GM23248 (cell line): Measurements from ENCODE around the gene SLC22A2. TPM values are rescaled to one million over a fixed set of nuclear protein-coding genes. Genes with fewer than 3 reads are reported as not detected.

Experiments
- DNase-seq: peaks from one replicate; pipeline ENCODE4 v3.0.0-alpha.2; 2015
- H2AFZ ChIP-seq: fragments of 200-600 bp; sonication (generic); 2 replicates; pipeline ENCODE4 v1.6.1; 2016; ENCODE audit warnings: antibody characterized with exemption
- H3F3A ChIP-seq: fragments of 200-600 bp; sonication (generic); 2 replicates; pipeline ENCODE4 v1.6.1; 2016; ENCODE audit warnings: mild to moderate bottlenecking, antibody characterized with exemption, mixed run types; ENCODE audit not compliant: insufficient read depth
- H3K27ac ChIP-seq: fragments of 200-600 bp; sonication (generic); 2 replicates; pipeline ENCODE4 v1.5.1; 2016; ENCODE audit warnings: mild to moderate bottlenecking
- H3K27me3 ChIP-seq: fragments of 200-600 bp; sonication (generic); replicated peaks from 2 replicates; pipeline ENCODE4 v1.6.1; 2016; ENCODE audit warnings: mild to moderate bottlenecking; ENCODE audit not compliant: insufficient read depth
- H3K36me3 ChIP-seq: fragments of 200-600 bp; sonication (generic); 2 replicates; pipeline ENCODE4 v1.6.1; 2016; ENCODE audit warnings: low read depth, mild to moderate bottlenecking
- H3K4me1 ChIP-seq: fragments of 200-600 bp; sonication (generic); 2 replicates; pipeline ENCODE4 v1.6.1; 2016; ENCODE audit warnings: mild to moderate bottlenecking; ENCODE audit not compliant: insufficient read depth
- H3K4me2 ChIP-seq: fragments of 200-600 bp; sonication (generic); one replicate; pipeline ENCODE4 v1.6.1; 2016; ENCODE audit warnings: mild to moderate bottlenecking; ENCODE audit not compliant: unreplicated experiment
- H3K4me3 ChIP-seq: fragments of 200-600 bp; sonication (generic); 2 replicates; pipeline ENCODE4 v1.5.1; 2016; ENCODE audit warnings: mild to moderate bottlenecking
- H3K79me2 ChIP-seq: fragments of 200-600 bp; sonication (generic); 2 replicates; pipeline ENCODE4 v1.6.1; 2016; ENCODE audit warnings: mild to moderate bottlenecking; ENCODE audit not compliant: insufficient read depth
- H3K9ac ChIP-seq: fragments of 200-600 bp; sonication (generic); 2 replicates; pipeline ENCODE4 v1.6.1; 2016; ENCODE audit warnings: mild to moderate bottlenecking
- H3K9me2 ChIP-seq: fragments of 200-600 bp; sonication (generic); 2 replicates; pipeline ENCODE4 v1.6.1; 2016; ENCODE audit warnings: mixed run types, mild to moderate bottlenecking, moderate library complexity; ENCODE audit not compliant: insufficient read depth
- H3K9me3 ChIP-seq: fragments of 200-600 bp; sonication (generic); one replicate; pipeline ENCODE4 v1.6.1; 2017; ENCODE audit warnings: low read depth
- H4K20me1 ChIP-seq: fragments of 200-600 bp; sonication (generic); 2 replicates; pipeline ENCODE4 v1.6.0; 2016; ENCODE audit not compliant: insufficient read depth
- EZH2 ChIP-seq: fragments of 200-600 bp; sonication (generic); IDR thresholded peaks from 2 replicates; pipeline ENCODE4 v1.6.1; 2018; ENCODE audit warnings: antibody characterized with exemption, mild to moderate bottlenecking; ENCODE audit not compliant: insufficient read depth, poor library complexity, severe bottlenecking
- EZH2phosphoT487 ChIP-seq: fragments of 200-600 bp; sonication (generic); IDR thresholded peaks from 2 replicates; pipeline ENCODE4 v1.6.1; 2018; ENCODE audit warnings: antibody characterized with exemption, moderate library complexity, mild to moderate bottlenecking, low read depth; ENCODE audit not compliant: insufficient read depth
- WGBS, 2 experiments: methylation state at CpG; one replicate each; pipeline ENCODE4 v1.1.6; 2015 to 2017; ENCODE audit warnings: low lambda C conversion rate in 2 of 2, low coverage in 1 of 2; ENCODE audit errors: missing lambda C conversion rate in 2 of 2; 5-methylcytosine and 5-hydroxymethylcytosine counted together
- in situ Hi-C: fragments of 300-500 bp; cut with MboI; formaldehyde crosslinking; loops from 2 replicates; pipeline ENCODE4 v1.15.0; 2020
- polyA plus RNA-seq: library from polyadenylated mRNA; unstranded; fragments of >200 nt; fragmentation: Nextera tagmentation; extraction: Ambion mirVana; gene quantifications from 2 replicates; pipeline ENCODE4 v1.2.1, GENCODE V29; 2016
- total RNA-seq: library from RNA; depleted of rRNA; stranded (reverse); fragments of >200 nt; shearing (Covaris generic); gene quantifications from 2 replicates; pipeline ENCODE4 v1.2.3, GENCODE V29; 2014

SLC22A2 gene
- total and polyA plus RNA-seq, 2 experiments from 2014 or later, result not detected

DNA sequence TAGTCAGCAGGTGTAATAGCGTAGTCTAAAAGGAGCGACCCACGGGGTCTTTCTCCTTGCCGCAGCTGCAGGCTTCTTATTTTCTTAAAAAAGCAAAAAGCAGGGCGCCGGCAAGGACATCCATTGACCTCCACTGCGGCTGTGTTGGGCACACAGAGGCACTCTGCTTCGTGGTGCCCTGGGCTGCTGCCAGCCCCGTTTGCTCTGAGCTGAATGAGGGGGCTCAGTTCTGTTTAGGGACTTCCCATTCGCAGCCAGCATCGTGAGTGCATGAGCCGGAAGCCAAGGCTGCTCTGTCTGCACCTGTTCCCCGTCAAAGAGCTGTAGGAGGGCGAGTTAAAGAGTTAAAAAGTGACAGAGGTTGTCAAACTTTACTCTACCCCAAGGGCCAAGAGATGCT, 1.7 kb upstream of the SLC22A2 start:
- H2AFZ ChIP-seq, result no peak overlapping the region
- DNase-seq, result no peak
- no peak overlapping the region for H3K27ac ChIP-seq
- 58 to 68% methylated on average over 14 of the region's 14 CpGs for WGBS, 2 experiments
- H3K27me3 ChIP-seq, result no peaks in the 10 kb centered on the region
- H3K4me2 ChIP-seq, result no peak overlapping the region
- no peaks in the 10 kb centered on the region for H3K4me1 ChIP-seq
- no peak overlapping the region for H3K9ac ChIP-seq
- no peak overlapping the region for H3K4me3 ChIP-seq
- H3K9me3 ChIP-seq, result no peaks in the 10 kb centered on the region
- H4K20me1 ChIP-seq, result no peaks in the 10 kb centered on the region
- in situ Hi-C loops, result no loop called here
- H3K9me2 ChIP-seq, result no peaks in the 10 kb centered on the region
- no peaks in the 10 kb centered on the region for H3K36me3 ChIP-seq
- TF ChIP-seq EZH2phosphoT487 (no peak), EZH2 (no peak)
- no peaks in the 10 kb centered on the region for H3F3A ChIP-seq
- no peaks in the 10 kb centered on the region for H3K79me2 ChIP-seq

DNA sequence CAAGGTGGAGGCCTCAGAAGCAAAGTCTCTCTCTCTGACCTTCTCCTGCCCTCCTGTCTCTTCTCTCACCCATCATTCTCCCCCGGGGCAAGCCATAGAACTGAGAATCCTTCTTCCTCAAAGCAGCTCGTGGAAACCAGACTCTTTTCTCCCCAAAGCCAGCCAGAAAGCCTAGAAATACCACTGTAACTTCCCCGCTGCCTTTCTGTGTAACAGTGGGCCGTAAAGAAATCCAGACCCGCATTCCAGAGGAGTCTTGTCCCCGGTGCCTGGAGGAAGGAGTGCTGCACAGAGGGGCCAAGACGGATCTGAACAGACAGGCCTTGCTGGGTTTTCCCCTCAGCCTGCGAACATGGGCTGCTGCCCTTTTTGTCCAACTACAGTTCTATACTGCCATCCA, 977 bp upstream of the SLC22A2 start:
- no peaks in the 10 kb centered on the region for H3K36me3 ChIP-seq
- H2AFZ ChIP-seq, result no peak overlapping the region
- TF ChIP-seq EZH2 (no peak), EZH2phosphoT487 (no peak)
- H4K20me1 ChIP-seq, result no peaks in the 10 kb centered on the region
- DNase-seq, result no peak
- H3K9me3 ChIP-seq, result no peaks in the 10 kb centered on the region
- no peaks in the 10 kb centered on the region for H3K79me2 ChIP-seq
- in situ Hi-C loops, result no loop called here
- H3K4me1 ChIP-seq, result no peaks in the 10 kb centered on the region
- no peaks in the 10 kb centered on the region for H3F3A ChIP-seq
- no peak overlapping the region for H3K4me2 ChIP-seq
- WGBS, 2 experiments, result 40 to 54% methylated on average over 8 of the region's 8 CpGs
- no peak overlapping the region for H3K4me3 ChIP-seq
- H3K9me2 ChIP-seq, result no peaks in the 10 kb centered on the region
- H3K27ac ChIP-seq, result no peak overlapping the region
- H3K9ac ChIP-seq, result no peak overlapping the region
- H3K27me3 ChIP-seq, result no peaks in the 10 kb centered on the region

DNA sequence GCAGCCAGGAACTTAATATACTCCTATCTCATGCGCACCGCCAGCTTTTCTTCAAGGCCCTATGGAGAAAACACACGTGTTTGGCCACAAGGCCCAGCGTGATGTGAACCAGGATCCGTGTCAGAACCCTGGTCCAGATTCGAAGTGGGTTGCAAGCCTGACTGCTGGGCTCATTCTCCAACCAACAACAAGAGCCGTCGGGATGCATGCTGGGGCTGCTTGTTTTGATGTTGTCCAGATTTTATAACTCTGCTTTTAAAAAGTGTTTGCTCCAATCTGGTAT, 463 bp upstream of the SLC22A2 start:
- no peaks in the 10 kb centered on the region for H3K9me3 ChIP-seq

DNA sequence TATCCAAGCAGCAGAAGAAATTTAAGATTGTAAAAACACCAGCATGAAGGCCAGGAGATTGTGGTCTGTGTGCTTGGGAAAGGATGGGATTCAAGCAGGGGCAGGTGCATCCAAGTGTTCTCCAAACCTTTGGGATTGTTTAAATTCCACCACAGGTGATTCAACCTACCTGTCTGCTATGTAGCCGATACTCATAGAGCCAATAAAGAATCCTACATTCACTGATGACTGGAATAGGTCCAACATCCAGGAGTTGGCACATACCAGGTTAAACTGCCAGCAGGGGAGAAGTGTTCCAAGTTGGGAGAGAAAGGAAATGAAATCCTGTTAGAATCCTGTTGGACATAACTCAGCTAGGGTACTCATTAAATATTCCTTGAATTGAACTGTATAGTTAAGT, 2.2 kb downstream of the SLC22A2 start:
- no peak for TF ChIP-seq EZH2
- TF ChIP-seq EZH2phosphoT487, result no peak
- in situ Hi-C loops, result no loop called here
- 69 to 74% methylated on average over 1 of the region's 1 CpG for WGBS, 2 experiments

More for the DNA sequence above, 463 bp upstream of the SLC22A2 start:
- no peaks in the 10 kb centered on the region for H3K79me2 ChIP-seq
- 71 to 75% methylated on average over 8 of the region's 8 CpGs for WGBS, 2 experiments
- in situ Hi-C loops, result no loop called here
- no peaks in the 10 kb centered on the region for H3K27me3 ChIP-seq
- no peaks in the 10 kb centered on the region for H3K4me1 ChIP-seq
- H2AFZ ChIP-seq, result no peak overlapping the region
- H3K9me2 ChIP-seq, result no peaks in the 10 kb centered on the region
- no peak overlapping the region for H3K4me2 ChIP-seq
- no peaks in the 10 kb centered on the region for H3K36me3 ChIP-seq
- no peak for DNase-seq
- no peaks in the 10 kb centered on the region for H3F3A ChIP-seq
- no peak overlapping the region for H3K4me3 ChIP-seq
- H3K27ac ChIP-seq, result no peak overlapping the region
- no peak for TF ChIP-seq EZH2phosphoT487
- H4K20me1 ChIP-seq, result no peaks in the 10 kb centered on the region
- no peak overlapping the region for H3K9ac ChIP-seq

DNA sequence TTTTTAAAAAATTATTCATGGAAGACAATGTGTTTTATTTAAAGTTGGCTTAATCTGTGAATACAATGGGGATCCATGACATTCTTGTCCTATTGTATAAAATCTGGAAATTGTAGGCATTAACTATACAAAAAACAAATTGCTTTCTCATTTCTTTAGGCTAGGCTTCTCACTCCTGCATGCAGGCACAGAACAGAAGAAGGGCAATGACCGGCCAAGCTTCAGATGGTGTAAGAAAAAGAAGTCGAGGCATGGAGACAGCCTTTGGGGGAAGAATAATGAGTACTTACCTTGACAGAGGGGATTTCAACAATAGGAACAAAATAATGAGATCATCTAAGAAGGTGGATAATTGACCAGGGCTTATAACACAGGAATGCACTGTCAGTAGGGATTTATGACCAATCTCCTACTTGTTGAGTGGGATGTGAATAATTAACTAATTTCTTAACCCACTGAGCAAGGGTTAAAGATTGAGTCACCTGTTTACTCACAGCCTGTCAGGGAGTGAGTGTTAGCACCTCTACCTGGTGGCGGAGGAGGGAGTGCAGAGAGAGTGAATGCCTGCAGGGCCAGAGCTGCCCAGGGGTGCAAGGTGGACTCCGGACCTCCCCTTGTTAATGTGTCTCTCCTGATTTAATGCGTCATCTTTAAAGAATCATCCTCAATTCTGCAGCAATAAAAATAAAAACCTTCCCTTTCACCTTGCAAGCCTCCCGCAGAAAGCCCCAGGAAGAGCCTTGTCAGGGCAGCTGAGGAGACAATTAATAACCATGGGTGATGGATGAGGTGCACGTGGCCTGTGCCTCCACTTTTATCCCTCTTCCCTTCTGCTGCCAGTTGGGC, 3.9 kb downstream of the SLC22A2 start:
- no peak overlapping the region for H3K4me3 ChIP-seq
- H3K4me1 ChIP-seq, result no peaks in the 10 kb centered on the region
- no peaks in the 10 kb centered on the region for H3F3A ChIP-seq
- H3K27me3 ChIP-seq, result no peaks in the 10 kb centered on the region
- H3K4me2 ChIP-seq, result no peak overlapping the region
- no peak for DNase-seq
- H3K9me3 ChIP-seq, result no peaks in the 10 kb centered on the region
- in situ Hi-C loops, result no loop called here
- 71 to 80% methylated on average over 7 of the region's 7 CpGs for WGBS, 2 experiments
- H4K20me1 ChIP-seq, result no peaks in the 10 kb centered on the region
- no peak overlapping the region for H2AFZ ChIP-seq
- TF ChIP-seq EZH2phosphoT487 (no peak), EZH2 (no peak)
- no peaks in the 10 kb centered on the region for H3K36me3 ChIP-seq
- no peaks in the 10 kb centered on the region for H3K79me2 ChIP-seq
- H3K9ac ChIP-seq, result no peak overlapping the region
- no peaks in the 10 kb centered on the region for H3K9me2 ChIP-seq
- H3K27ac ChIP-seq, result no peak overlapping the region

More for the DNA sequence above, 2.2 kb downstream of the SLC22A2 start:
- Histone ChIP-seq H3K4me3 (no peak overlapping the region), H3K79me2 (no peaks in the 10 kb centered on the region), H3K27me3 (no peaks in the 10 kb centered on the region), H3K9ac (no peak overlapping the region), H3F3A (no peaks in the 10 kb centered on the region), H3K36me3 (no peaks in the 10 kb centered on the region), H3K9me2 (no peaks in the 10 kb centered on the region), H3K27ac (no peak overlapping the region), H4K20me1 (no peaks in the 10 kb centered on the region), H2AFZ (no peak overlapping the region), H3K4me2 (no peak overlapping the region), H3K4me1 (no peaks in the 10 kb centered on the region), H3K9me3 (no peaks in the 10 kb centered on the region)
- DNase-seq, result no peak
